ENCODE measurements around the gene TSEN34.
A peak's percentile ranks its signal among the peaks of the same experiment; 100 is the strongest.
"Not testable (repeated sequence)": the region's sequence is repeated elsewhere in the genome, so short reads cannot be mapped to it uniquely, and the experiment has no call there.

Gene TSEN34

GRCh38 chr19:54209811-54210494 lies 18.8 kb downstream of the TSEN34 start:
- DNase-seq = peak; percentile 97

- no peak for DNase-seq
Observed at GRCh38 chr19:54211235-54211634, 20.1 kb downstream of the TSEN34 start.

GRCh38 chr19:54214217-54214616 lies 23.1 kb downstream of the TSEN34 start:
- not testable (repeated sequence) for DNase-seq

GRCh38 chr19:54214734-54215133 lies 23.6 kb downstream of the TSEN34 start:
- DNase-seq = not testable (repeated sequence)

- DNase-seq = no peak
Observed at GRCh38 chr19:54216869-54217268, 25.8 kb downstream of the TSEN34 start.

- DNase-seq = not testable (repeated sequence)
Observed at GRCh38 chr19:54217517-54218247, 26.6 kb downstream of the TSEN34 start.

- no peak for DNase-seq
Observed at GRCh38 chr19:54218259-54218658, 27.2 kb downstream of the TSEN34 start.

- no peak for DNase-seq
Observed at GRCh38 chr19:54218960-54219661, 28.0 kb downstream of the TSEN34 start.

- DNase-seq = not testable (repeated sequence)
Observed at GRCh38 chr19:54219702-54220101, 28.6 kb downstream of the TSEN34 start.

- not testable (repeated sequence) for DNase-seq
Observed at GRCh38 chr19:54221947-54222346, 30.8 kb downstream of the TSEN34 start.

GRCh38 chr19:54222474-54223276 lies 31.6 kb downstream of the TSEN34 start, which contains the start of gene LILRB3:
Gene LILRB3, minus strand, starts transcription at chr19:54223007. Its CDS starts 31 bp downstream, at chr19:54222976.
- DNase-seq = not testable (repeated sequence)

GRCh38 chr19:54223277-54223936 lies 32.3 kb downstream of the TSEN34 start:
- DNase-seq = not testable (repeated sequence)

- not testable (repeated sequence) for DNase-seq
Observed at GRCh38 chr19:54223937-54224281, 32.8 kb downstream of the TSEN34 start.

- not testable (repeated sequence) for DNase-seq
Observed at GRCh38 chr19:54224619-54225018, 33.5 kb downstream of the TSEN34 start.

GRCh38 chr19:54229146-54229545 lies 38.0 kb downstream of the TSEN34 start:
- no peak for DNase-seq

- DNase-seq = no peak
Observed at GRCh38 chr19:54230031-54230430, 38.9 kb downstream of the TSEN34 start.

GRCh38 chr19:54231077-54231931 lies 40.2 kb downstream of the TSEN34 start:
- DNase-seq = peak; percentile 64

- DNase-seq = no peak
Observed at GRCh38 chr19:54233941-54234340, 42.8 kb downstream of the TSEN34 start.

- DNase-seq = not testable (repeated sequence)
Observed at GRCh38 chr19:54239491-54240371, 48.6 kb downstream of the TSEN34 start.

All from fibroblast of upper back skin (primary cell).